GM12801 (cell line): ENCODE data around the gene TTC1.

Experiments
- TF ChIP-seq, protein P1 (sequence below): IDR thresholded peaks from one replicate; pipeline ENCODE4 v1.5.1; 2011; ENCODE audit warnings: control low read depth; ENCODE audit not compliant: insufficient read length; ENCODE audit errors: extremely low read depth

TTC1 gene

GRCh38 chr5:160090059-160090458, 81.1 kb downstream of the TTC1 start:
- TF ChIP-seq, protein P1, sequence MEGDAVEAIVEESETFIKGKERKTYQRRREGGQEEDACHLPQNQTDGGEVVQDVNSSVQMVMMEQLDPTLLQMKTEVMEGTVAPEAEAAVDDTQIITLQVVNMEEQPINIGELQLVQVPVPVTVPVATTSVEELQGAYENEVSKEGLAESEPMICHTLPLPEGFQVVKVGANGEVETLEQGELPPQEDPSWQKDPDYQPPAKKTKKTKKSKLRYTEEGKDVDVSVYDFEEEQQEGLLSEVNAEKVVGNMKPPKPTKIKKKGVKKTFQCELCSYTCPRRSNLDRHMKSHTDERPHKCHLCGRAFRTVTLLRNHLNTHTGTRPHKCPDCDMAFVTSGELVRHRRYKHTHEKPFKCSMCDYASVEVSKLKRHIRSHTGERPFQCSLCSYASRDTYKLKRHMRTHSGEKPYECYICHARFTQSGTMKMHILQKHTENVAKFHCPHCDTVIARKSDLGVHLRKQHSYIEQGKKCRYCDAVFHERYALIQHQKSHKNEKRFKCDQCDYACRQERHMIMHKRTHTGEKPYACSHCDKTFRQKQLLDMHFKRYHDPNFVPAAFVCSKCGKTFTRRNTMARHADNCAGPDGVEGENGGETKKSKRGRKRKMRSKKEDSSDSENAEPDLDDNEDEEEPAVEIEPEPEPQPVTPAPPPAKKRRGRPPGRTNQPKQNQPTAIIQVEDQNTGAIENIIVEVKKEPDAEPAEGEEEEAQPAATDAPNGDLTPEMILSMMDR, result no peak

- TF ChIP-seq, protein P1, result no peak
Measured at GRCh38 chr5:160092514-160092913, 83.6 kb downstream of the TTC1 start.

- TF ChIP-seq, protein P1, result no peak
Measured at GRCh38 chr5:160092960-160093707, 84.2 kb downstream of the TTC1 start.

- TF ChIP-seq, protein P1, result no peak
Measured at GRCh38 chr5:160096178-160096577, 87.2 kb downstream of the TTC1 start.

DNA sequence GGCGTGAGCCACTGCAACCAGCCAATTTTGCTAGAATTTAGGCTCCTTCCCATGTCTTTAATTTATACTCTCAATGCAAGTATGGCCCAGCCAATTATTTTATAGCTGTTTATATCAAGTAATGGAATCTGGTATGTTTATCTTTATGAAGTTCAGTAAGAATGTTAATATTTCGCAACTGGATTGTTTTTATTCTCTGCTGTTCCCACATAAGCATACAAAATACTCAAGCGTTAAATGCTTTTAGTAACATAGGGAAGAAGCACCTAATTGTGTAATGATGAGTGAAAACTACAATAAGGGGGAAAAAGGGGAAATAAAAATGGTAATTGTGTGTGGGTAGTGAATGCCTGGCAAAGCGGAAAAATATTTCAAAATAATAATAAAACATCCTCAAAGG, 89.1 kb downstream of the TTC1 start:
- TF ChIP-seq, protein P1, result no peak

GRCh38 chr5:160105686-160106360, 96.9 kb downstream of the TTC1 start:
- TF ChIP-seq, protein P1, result no peak

DNA sequence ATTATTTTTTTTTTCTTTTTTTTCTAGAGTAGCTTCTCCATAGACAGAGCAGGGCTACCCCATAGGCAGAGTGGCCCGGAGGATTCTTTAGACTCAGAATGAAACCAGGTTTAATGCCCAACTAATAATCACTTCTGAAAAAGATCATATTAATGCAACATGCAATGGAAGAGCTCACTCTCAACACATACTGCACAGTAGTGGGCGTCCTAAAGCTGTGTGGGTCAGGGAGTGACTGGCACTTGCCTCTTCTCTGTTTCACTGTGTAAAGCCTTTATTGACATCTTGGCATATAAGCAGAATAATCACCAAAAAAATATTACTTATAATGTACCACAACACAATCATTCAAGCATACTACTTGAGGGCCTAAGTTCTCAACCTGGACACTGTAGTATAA, 99.2 kb downstream of the TTC1 start:
- TF ChIP-seq, protein P1, result no peak
